ENCODE data around the gene RAB11B.

DNA sequence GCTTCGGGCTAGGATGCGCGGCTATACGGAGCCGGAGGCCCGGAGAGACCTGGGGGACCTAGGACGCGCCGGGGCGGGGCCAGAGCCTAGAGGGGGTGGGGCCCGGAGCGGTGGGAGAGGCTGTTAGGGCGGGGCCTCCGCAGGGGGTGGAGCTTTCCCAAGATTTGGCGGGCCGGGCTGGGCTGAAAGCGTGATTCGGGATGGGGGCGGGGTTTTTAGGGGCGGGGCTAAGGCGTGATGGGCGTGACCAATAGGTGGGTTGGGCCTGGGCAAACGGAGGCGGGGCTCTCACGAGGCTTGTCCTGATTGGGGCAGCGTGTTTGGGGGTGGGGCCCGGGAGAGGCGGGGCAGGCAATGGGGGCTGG lies 439 bp downstream of the RAB11B start:
- TF ChIP-seq, protein P1, sequence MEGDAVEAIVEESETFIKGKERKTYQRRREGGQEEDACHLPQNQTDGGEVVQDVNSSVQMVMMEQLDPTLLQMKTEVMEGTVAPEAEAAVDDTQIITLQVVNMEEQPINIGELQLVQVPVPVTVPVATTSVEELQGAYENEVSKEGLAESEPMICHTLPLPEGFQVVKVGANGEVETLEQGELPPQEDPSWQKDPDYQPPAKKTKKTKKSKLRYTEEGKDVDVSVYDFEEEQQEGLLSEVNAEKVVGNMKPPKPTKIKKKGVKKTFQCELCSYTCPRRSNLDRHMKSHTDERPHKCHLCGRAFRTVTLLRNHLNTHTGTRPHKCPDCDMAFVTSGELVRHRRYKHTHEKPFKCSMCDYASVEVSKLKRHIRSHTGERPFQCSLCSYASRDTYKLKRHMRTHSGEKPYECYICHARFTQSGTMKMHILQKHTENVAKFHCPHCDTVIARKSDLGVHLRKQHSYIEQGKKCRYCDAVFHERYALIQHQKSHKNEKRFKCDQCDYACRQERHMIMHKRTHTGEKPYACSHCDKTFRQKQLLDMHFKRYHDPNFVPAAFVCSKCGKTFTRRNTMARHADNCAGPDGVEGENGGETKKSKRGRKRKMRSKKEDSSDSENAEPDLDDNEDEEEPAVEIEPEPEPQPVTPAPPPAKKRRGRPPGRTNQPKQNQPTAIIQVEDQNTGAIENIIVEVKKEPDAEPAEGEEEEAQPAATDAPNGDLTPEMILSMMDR (IDR thresholded peaks at IDR 0.05): no peak
- TF ChIP-seq POLR2A (IDR thresholded peaks at IDR 0.05): no peak

All from gastroesophageal sphincter (tissue), 3 donors.